Activated T-helper 9 cell treated with anti-CD3 and anti-CD28 coated beads, Interleukin-2, amount 50 U/mL, for 16 hours (primary cell): Measurements from ENCODE around the gene ALDH1L1.

Experiments used
- DNase-seq: peaks from one replicate; pipeline ENCODE4 v3.0.0-alpha.2; 2020; ENCODE audit warnings: low read depth

Gene ALDH1L1

GRCh38 chr3:126194713-126195305 lies 14.4 kb upstream of the ALDH1L1 start:
- no peak for DNase-seq

- DNase-seq = no peak
These were observed 10.9 kb upstream of the ALDH1L1 start for GRCh38 chr3:126191246-126191645.

- no peak for DNase-seq
These were observed 7.5 kb upstream of the ALDH1L1 start for GRCh38 chr3:126187920-126188319.

GRCh38 chr3:126186749-126187148 lies 6.4 kb upstream of the ALDH1L1 start:
- DNase-seq = no peak

- DNase-seq = no peak
These were observed 5.9 kb upstream of the ALDH1L1 start for GRCh38 chr3:126186271-126186670.

- DNase-seq = no peak
These were observed 4.1 kb upstream of the ALDH1L1 start for GRCh38 chr3:126184465-126185000.

GRCh38 chr3:126181398-126181725 lies 976 bp upstream of the ALDH1L1 start:
- no peak for DNase-seq

GRCh38 chr3:126179825-126180476 lies 435 bp downstream of the ALDH1L1 start:
- no peak for DNase-seq

GRCh38 chr3:126170073-126170777 lies 10.2 kb downstream of the ALDH1L1 start:
- DNase-seq = no peak

GRCh38 chr3:126167566-126167965 lies 12.8 kb downstream of the ALDH1L1 start:
- no peak for DNase-seq

GRCh38 chr3:126166009-126166408 lies 14.4 kb downstream of the ALDH1L1 start:
- no peak for DNase-seq

GRCh38 chr3:126161309-126161708 lies 19.1 kb downstream of the ALDH1L1 start:
- no peak for DNase-seq

- DNase-seq = no peak
These were observed 19.9 kb downstream of the ALDH1L1 start for GRCh38 chr3:126160243-126161210.

GRCh38 chr3:126159476-126159875 lies 20.9 kb downstream of the ALDH1L1 start:
- DNase-seq = no peak

GRCh38 chr3:126158912-126159454 lies 21.4 kb downstream of the ALDH1L1 start:
- DNase-seq = no peak

GRCh38 chr3:126158016-126158911 lies 22.1 kb downstream of the ALDH1L1 start:
- no peak for DNase-seq

- no peak for DNase-seq
These were observed 23.2 kb downstream of the ALDH1L1 start for GRCh38 chr3:126157083-126157768.

- no peak for DNase-seq
These were observed 23.9 kb downstream of the ALDH1L1 start for GRCh38 chr3:126156468-126156867.

- DNase-seq = no peak
These were observed 24.6 kb downstream of the ALDH1L1 start for GRCh38 chr3:126155819-126156218.

- DNase-seq = no peak
These were observed 25.1 kb downstream of the ALDH1L1 start for GRCh38 chr3:126155280-126155640.
